HG03175 (cell line): ENCODE data around the gene PPP2R3B.
"Not testable (repeated sequence)": the region's sequence is repeated elsewhere in the genome, so short reads cannot be mapped to it uniquely, and the experiment has no call there.

Source experiments
- ATAC-seq: cut with Tn5 transposase; IDR thresholded peaks from one replicate; pipeline ENCODE4 v1.9.1; 2021; ENCODE audit warnings: mild to moderate bottlenecking, moderate library complexity; ENCODE audit not compliant: unreplicated experiment

The PPP2R3B gene

DNA sequence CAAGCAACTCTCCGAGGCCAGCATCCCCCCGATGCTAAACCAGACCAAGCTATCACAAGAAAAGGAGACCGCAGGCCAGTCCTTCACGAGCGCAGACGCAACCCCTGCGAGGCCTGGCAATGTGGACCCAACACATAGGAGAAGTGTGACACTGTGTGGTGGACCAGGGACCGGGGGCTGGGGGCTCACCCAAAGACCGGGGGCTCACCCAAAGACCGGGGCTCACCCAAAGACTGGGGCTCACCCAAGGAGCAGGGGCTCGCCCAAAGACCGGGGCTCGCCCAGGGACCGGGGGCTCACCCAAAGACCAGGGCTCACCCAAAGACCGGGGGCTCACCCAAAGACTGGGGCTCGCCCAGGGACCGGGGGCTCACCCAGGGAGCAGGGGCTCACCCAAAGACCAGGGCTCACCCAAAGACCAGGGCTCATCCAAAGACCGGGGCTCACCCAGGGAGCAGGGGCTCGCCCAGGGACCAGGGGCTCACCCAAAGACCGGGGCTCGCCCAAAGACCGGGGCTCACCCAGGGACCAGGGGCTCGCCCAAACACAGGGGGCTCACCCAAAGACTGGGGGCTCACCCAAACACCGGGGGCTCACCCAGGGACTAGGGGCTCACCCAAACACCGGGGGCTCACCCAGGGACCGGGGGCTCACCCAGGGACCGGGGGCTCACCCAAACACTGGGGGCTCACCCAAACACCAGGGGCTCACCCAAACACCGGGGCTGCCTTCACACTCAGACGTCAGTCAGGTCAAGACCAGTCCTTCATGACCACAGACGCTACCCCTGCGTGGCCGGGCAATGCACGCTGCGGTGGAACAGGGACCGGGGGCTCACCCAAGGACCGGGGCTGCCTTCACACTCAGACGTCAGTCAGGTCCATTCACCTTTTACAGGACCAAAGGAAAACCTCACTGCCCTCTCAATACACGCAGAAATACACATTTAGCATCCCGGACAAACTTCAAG is 32.9 kb downstream of the PPP2R3B start:
- ATAC-seq: no peak

DNA sequence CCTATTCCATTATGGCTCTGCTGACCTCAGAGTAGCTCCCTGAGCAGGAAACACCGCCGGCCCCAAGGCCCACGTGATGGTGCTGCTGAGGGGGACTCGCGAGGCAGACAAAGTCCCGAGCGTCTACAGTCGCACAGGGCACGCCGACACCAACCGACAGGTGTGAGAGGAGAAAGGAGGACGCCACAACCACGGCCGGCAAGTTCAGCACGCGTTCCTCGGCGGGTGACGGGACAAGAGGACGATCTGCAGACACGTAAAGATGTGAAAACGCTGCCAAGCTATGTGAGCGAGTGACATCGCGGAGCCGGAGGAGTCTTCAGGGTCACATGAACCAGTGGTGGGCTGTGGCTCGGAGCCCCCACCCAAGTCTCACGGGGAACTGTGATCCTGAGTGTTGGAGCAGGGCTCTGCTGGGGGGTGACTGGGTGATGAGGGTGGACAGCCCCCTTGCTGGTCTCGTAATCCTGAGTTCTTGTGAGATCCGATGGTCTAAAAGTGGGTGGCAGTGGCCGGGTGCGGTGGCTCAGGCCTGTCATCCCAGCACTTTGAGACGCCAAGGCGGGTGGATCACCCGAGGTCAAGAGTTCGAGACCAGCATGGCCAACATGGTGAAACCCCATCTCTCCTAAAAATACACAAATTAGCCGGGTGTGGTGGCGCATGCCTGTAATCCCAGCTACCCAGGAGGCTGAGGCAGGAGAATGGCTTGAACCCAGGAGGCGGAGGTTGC is 34.0 kb downstream of the PPP2R3B start:
- no peak for ATAC-seq

DNA sequence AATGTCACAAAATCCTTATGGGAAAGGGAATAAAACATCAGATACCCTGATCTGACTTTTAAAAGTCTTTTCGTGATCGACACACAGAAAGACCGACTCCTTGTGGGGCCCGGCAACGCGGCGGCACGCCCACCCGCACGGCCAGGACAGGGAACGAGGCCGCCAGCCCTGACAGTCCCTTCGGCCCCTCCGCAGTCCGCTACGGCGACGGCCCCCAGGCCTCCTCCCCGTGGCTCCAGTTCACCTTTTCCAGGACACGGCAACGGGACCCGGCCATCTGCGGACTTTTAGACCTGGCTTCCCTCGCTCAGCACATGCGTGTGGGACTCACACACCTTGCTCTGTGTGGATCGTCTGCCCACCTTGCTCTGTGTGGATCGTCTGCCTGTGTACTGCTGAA is 34.5 kb downstream of the PPP2R3B start:
- no peak for ATAC-seq

DNA sequence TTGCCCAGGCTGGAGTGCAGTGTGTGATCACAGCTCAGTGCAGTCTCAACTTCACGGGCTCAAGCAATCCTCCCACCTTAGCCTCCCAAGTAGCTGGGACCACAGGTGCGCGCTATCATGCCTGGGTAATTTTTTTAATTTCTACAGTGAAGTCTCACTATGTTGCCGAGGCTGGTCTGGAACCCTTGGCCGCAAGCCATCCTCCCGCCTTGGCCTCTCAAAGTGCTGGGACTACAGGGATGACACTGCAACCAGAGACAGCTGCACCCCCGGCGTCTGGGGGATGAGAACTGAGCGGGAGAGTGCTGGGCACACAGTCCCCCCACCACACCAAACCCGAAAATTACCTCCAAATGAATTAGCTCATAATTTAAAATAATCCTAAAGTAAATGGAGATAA is 35.0 kb downstream of the PPP2R3B start:
- ATAC-seq: no peak

DNA sequence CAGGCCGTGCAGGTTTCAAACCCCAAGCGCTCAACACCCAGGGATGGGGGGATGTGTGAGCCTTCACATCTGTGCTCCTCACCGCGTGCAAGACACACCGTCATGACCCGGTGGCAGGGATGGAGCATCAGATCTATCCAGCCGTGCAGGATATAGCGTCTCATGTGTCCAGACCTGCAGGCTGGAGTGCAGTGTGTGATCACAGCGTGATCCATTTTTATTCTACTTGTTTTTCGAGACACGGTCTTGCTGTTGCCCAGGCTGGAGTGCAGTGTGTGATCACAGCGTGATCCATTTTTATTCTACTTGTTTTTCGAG is 35.4 kb downstream of the PPP2R3B start:
- not testable (repeated sequence) for ATAC-seq

DNA sequence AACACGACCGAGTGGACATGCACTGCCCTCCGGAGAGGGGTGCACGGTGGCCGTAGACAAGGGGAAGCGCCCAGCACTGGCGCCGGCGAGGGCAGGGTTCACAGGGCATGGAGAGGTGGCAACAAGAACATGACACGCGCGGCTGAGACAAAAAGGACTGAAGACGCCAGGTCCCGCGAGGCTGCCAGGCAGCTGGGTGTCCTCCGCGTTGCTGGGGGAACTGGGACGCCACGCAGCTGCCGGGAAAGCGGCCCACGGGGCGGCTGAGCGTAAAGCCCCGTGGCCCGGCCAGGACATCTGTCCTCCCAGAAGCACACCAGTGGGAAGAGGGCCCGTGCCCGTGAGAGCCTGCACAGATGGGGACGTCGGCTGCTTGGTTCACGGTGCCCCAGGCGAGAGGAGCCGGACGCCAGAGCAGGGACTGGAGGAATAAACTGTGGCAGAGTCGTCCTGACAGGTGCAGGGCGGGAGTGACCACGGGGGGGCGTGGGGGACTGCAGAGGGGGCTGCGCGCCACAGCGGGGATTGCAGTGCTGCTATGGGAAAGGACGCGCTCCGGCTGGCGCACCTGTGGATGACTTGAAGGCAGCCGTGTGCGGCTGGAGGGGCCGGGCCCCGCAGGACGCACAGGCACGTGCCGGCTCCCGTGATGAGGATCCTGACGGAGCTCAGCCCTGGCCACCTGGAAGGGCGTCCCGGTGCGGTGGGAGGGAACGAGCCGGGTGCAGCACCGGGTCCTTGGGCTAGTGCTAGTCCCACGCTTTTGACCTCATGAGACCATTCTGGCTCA is 36.0 kb downstream of the PPP2R3B start:
- ATAC-seq: no peak

DNA sequence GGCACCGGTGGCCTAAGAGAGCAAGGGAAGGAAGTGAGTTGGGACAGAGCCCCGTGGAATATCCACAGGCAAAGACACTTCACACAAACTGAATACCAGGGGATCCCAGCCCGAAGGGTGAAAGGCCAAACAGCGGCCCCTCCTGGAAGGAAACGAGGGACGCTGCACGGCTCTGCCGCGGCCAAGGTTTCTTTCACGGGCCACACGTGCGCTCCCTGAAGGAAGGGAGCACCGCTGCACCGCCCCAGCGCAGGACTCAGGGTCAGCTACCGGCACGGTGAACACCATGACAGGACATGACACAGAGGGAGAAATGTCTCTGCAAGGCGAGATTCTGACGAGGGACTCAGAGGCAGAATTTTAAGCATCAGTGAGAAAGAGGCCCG is 36.6 kb downstream of the PPP2R3B start:
- ATAC-seq: no peak

DNA sequence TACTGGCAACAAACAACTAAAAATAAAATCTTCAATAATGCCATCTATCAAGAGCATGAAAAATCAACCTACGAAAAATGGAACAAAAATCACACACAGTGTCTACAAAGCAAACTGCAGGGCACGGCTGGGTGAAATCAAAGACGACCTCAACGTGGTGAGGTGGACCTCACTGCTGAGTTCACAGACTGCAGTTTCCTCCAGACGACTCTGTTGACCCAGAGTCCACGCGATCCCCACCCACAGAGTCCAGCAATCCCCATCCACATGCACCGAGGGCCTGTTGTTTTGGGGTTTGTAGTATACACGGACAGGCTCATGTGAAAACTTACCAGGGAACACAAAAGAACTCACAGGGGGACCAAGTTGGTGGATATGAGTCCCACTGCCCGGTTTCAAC is 37.0 kb downstream of the PPP2R3B start:
- no peak for ATAC-seq

DNA sequence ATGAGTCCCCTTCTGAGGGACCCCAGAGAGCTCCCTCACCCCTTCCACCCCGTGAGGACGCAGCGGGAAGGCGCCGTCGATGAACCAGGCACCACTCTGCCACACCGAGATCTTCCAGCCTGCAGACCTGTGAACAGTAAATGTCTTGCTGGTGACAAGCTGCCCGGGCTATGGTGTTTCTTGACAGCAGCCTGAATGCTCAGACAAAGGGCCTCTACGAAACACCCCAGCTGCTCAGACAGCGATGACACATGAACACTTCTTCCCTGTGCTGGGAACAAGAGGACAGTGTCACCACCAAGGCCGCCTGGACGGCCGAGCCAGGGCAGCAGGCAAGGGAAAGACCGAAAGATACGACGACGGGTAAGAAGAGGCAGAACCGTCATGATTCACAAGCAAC is 37.5 kb downstream of the PPP2R3B start:
- ATAC-seq: no peak

DNA sequence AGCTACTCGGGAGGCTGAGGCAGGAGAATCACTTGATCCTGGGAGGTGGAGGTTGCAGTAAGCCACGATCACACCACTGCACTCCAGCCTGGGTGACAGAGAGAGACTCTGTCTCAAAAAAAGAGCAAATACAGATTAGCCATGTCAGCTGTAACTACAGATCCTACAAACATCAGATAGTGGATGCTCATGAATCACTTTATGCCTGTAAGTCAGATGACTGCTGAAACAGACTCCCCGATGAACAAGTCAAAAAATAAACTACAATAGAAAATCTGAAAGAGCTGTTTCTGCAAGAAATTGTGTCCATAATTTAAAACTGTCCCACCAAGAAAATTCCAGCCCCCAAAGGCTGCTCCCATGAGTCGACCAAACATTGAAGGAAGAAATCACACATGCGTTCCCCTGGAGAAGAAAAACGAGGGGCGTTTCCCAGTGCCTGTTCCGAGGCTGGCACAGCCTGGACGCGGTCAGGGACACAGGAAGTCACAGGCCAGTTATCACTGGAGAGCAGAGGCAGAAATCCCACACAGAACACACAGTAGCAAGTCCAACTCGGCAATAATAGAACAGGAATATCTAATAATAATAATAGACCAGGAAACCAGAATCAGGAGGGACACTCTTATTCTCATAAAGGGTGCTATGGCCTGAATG is 38.1 kb downstream of the PPP2R3B start:
- no peak for ATAC-seq

DNA sequence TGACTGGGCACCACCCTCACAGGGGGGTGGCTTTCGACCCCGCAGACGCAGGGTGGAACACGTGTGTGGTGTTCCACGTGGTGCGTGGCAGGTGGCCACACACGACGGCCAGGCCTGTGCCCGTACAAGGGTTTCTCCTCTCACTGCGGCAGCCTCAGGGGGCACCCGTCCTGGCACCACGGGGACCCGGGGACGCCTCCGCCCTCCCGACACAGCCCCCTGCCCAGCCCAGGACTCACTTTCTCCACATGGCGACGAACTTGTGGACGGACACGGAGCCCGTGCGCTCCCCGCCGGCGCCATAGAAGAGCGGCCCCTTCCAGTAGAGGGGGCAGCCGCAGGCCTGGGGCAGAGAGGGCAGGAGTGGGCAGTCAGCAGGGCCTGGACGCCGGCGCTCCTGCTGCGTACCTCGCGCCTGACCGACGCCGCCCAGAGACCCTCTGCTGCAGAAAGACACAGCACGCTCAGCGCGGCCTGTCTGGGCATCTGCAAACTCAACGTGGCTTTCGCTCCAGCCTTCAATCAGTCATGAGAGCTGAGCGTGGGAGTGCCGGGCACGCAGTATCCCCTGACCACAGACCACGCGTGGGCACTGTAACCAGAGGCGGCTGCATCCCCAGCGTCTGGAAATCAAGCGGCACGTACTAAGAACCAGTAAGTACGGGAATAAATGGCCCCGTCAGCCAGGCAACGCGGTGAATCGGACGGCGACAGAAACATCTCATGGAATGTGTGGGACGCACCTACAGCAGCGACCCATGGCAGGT is 39.2 kb downstream of the PPP2R3B start:
- no peak for ATAC-seq

DNA sequence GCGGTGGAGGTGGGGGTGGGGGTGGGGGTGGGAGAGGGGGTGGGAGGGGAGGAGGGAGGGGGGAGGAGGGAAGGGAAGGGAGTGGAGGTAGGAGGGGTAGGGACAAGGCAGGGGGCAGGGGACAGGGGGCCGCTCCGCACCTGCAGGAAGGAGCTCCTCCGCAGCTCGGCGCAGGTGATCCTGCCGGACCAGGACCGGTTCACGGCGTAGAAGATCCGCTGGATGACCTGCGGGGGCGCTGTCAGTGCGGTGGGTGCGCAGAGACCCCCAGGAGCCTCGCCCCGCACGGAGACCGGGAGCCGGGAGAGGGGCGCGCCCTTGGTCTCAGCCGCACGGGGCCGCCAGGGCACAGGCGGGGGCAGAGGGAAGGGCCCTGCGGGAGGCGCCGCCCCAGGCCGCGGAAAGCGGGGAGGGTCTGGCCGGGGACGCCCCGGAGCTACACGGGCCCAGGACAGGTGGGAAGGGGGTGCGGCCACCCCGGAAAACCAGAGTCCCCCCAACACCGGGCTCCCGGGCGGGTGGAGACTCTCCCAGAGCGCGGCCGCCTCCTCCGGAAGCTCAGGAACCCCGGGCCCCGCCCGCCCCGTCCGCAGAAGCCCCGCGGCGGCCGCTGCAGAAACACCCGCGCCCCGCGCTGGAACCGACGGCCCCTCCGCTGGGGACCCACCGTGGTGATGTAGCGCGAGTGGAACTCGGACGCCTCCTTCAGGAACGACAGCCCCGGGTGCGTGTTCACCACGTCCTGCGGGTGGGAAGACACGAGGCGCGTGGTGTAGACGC is 40.5 kb downstream of the PPP2R3B start:
- no peak for ATAC-seq

DNA sequence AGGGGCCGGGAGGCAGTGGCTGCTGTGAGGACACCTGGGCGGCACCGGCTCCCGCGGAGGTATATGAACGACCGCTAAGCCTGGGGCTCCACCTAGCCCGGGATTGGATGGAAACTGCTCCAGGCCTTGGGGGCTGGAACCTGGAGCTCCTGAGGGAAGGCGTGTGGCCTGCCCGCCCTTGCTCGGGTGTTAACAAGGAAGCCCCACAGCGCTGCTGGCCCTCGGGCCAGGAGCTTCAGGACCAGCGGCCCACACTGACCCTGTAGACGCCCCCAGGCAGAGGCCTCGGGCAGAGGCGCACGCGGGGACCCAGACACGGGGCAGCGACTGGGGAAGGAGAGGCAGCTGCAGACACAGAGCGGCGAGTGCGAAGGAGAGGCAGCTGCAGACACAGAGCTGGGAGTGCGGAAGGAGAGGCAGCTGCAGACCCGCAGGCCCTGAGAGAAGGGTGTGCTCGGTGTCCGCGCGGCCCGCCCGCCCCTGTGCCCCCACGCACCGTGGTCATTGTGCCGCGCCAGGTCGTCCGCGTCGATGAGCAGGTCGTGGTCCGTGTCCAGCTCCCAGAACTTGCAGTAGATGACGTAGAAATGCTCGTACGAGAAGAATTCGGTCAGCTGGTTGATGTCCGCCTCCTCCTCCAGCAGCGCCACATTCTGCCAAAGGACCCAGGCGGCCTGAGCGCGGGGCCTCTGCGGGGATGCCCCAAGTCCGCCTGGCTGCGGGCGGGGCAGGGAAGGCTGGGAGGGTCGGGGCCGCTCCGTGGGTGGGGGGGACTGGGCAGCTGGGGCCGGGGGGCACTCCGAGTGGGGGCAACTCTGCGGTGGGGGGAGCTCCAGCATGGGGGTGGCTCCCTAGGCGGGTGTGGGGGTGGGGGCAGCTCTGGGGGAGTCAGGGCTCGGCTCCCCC is 41.4 kb downstream of the PPP2R3B start:
- no peak for ATAC-seq

DNA sequence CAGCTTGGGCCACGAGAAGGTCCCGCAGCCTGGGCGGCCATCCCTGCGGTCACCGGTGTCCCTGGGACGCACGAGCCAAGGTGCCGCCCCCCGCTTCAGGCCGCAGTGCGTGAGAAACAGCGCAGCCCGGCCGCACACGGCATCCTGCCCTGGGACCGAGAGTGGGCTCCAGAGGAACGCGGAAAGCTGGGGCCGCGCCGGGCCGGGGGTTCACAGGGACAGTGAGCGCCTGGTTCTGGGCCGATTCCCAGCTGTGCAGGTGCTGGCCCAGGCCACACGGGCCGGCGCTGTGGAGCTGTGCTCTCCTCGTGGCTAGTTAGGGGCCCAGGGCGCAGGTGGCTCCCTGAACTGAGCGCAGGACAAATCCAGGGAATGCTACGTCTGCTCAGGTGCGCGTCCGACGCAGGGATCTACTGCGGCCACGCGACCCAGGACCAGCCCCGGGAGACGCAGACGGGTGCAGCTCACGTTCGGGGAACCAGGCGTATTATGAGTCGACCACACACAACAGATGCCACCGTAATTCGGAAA is 42.3 kb downstream of the PPP2R3B start:
- no peak for ATAC-seq

DNA sequence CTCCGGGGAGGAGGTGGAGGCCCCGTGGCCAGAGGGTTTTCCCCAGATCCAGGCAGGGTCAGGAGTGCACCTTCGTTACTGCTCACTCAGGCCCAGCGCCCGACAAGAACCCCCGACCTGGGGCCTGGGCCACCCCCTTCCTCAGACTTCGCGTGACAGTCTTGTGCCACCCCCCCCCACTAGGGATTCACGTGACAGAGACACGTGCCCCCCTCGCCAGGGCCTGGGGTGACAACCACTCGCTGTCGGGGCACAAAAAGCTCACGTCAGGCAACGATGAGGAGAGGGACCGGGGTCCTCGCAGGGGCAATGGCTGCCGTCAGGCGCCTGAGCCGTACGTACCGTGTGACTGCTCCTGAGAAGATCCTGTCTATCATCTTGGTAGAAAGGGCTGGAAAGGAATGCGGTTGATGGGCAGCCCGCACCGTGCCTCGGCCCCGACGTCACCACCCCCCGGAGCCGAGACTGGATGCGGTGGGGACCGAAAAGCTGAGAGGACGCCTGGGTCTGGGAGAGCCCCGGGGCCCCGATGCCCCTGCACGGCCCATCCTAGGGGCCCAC is 45.1 kb downstream of the PPP2R3B start:
- no peak for ATAC-seq

DNA sequence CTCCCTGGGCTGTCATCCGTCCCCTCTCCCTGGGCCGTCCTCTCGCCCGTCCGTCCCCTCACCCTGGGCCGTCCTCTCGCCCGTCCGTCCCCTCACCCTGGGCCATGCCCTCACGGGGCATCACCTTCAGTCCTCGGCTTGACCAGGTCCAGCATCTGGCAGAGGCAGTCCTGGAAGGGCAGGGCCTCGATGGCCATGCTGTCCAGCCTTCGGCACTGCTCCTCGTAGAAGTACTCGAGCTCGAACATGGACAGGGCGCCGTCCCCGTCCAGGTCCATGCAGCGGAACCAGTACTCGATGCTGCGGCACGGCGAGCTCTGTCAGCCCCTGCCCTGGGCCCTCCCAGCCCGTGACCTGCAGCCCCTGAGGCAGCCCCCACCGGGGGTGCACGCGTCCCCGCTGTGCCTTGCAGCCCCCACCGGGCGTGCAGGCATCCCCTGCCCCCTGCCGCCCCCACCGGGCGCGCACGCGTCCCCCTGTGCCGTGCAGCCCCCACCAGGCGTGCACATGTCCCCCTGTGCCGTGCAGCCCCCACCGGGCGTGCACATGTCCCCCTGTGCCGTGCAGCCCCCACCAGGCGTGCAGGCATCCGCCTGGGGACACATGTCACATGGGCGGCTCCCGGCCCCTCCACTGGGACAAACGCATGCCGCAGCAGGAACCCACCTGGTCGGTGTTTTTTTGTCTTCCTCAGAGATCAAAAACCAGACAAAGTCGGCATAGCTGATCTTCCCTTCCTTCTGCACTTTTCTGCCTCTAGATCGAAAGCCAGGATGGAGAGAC is 45.9 kb downstream of the PPP2R3B start:
- no peak for ATAC-seq

DNA sequence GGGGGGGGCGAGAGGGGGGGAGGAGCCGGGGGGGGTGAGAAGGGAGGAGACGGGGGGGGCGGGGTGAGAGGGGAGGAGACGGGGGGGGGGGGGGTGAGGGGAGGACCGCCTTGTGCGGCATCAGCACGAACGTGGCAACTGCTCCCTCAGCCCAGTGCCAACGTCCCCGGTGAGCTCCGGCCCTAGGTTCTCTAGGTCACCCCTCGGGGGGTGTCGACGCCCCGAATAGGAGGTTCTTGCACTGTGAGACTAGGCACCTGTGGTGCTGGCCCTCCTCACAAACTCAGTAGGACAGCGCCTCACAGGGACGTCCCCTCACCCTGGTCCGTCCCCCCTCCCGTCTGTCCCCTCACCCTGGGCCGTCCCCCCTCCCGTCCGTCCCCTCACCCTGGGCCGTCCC is 46.6 kb downstream of the PPP2R3B start:
- ATAC-seq: no peak
